Measurements from ENCODE around the gene ISLR2.
A peak's percentile ranks its signal among the peaks of the same experiment; 100 is the strongest.
"Not testable (repeated sequence)": the region's sequence is repeated elsewhere in the genome, so short reads cannot be mapped to it uniquely, and the experiment has no call there.

ISLR2 gene

DNA sequence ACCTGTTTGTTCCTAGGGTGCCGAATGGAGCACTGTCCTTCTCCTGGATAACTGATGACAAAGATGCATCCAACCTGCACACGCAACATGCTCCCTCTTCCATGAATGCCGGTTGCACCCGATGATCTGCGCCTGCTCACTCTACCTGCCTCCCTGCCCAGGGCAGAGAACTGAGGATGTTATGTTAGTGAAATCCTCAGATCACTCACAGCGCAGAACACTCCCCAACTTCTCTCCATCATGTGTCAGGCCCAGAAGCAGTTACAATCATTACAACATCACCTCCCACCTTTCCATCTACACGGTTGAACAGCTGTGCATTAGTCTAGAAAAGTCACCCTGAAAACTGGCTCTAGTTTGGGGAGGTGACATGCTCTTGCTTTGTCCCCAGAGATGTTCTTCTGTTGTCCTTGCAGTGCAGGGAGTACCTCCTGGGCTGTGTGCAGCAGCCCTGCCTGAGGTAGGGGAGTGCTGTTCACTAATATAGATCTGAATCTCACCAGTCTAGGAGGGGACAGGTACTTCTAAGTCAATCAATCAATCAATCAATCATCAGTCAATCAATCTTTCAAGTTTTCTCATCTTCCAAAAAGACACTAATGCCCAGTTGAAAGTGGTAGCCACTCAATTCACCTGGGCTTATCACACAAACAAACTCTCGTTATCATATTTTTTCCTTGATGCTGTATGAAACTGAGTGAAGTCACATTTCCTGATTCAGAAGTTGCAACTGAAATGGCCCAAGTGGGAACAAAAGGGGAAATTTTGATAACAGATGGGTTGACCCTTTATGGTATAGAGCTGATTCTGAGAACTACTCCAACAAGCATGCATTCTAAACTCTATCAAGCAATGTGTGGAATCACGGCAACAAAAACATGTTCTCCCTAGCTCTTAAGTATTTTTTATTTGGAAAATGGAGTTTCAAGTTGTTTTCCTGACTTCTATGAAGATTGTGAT lies 27.8 kb downstream of the ISLR2 start:
- DNase-seq (ENCODE audit: low spot score), result no peak

DNA sequence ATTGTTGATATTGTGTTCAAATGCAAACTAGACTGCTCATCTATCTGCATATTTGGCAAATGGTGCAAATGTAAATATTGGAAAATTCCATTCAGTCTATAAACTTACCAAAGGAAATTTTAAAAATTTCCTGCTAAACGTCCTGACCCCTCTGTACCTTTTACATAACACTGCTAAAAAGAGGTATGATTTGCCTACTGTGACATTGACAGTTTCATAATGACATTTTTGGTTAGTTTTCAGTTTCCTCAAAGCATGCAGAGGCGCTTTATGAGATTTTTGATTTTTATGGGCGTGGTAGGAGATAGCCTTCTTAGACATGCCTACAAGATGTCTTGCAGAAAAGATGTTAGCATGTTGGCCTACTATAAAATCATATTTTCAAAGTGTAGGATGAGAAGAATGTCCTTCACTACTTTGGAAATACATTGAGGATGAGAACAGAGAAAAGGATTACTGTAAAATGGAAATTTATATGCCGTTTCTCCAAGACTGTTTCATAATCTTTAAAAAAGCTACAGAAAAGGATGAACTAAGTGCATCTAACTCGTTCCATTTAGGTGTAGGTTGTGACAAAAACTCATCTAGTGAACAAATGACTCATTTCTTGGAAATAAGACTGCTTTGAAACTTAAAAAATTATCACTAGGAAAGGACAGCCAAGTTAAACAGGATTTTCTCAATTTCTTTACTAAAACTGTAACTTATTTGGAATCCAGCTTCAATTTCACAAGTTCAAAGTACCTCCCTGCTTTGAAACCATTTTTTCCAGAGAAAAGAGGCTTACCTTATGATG lies 28.7 kb downstream of the ISLR2 start:
- DNase-seq (ENCODE audit: low spot score), result peak; percentile 67

GRCh38 chr15:74159773-74160172 lies 29.4 kb downstream of the ISLR2 start:
- DNase-seq (ENCODE audit: low spot score), result no peak

- DNase-seq (ENCODE audit: low spot score), result not testable (repeated sequence)
Observed at GRCh38 chr15:74160390-74160789, 30.0 kb downstream of the ISLR2 start.

GRCh38 chr15:74162195-74162536 lies 31.8 kb downstream of the ISLR2 start:
- not testable (repeated sequence) for DNase-seq (ENCODE audit: low spot score)

DNA sequence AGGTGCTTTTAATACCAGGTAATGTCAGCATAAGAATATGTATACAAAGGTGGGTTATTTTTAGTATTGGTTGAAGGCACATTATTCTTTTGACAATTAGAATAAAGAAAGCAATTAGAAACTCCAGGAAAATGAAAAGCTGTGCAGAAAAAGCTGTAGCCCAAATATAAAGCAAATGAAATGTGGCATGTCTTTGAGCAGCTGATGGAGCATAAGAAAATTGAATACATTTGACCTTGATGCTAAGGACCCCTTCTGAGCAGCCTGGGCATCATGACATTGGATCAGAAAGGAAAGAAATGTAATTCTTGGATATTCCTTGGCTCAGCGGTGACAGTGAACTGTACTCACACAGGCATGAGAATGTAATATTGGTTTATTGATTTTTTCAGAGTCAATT lies 35.1 kb downstream of the ISLR2 start:
- DNase-seq (ENCODE audit: low spot score), result no peak

GRCh38 chr15:74167891-74168331 lies 37.5 kb downstream of the ISLR2 start:
- no peak for DNase-seq (ENCODE audit: low spot score)

DNA sequence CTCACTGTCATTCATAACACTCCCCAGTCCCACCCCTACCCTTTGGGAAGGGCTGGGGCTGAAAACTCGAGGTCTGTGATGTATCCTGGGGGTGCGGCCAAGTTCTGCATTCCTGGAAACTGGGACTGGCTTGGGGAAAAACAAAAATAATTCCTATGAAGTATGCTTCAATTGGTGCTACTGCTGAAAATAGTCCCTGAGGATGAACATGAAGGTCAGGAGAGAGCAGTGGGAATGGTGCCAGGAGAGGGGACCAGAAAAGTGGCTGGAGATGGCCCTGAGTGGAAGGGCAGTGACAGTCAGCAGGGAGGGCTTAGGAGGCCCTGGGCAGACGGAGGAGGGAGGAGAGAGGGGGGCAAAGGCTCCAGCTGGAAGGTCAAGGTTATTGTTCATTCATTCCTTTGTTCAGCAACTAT lies 38.3 kb downstream of the ISLR2 start:
- no peak for DNase-seq (ENCODE audit: low spot score)

DNA sequence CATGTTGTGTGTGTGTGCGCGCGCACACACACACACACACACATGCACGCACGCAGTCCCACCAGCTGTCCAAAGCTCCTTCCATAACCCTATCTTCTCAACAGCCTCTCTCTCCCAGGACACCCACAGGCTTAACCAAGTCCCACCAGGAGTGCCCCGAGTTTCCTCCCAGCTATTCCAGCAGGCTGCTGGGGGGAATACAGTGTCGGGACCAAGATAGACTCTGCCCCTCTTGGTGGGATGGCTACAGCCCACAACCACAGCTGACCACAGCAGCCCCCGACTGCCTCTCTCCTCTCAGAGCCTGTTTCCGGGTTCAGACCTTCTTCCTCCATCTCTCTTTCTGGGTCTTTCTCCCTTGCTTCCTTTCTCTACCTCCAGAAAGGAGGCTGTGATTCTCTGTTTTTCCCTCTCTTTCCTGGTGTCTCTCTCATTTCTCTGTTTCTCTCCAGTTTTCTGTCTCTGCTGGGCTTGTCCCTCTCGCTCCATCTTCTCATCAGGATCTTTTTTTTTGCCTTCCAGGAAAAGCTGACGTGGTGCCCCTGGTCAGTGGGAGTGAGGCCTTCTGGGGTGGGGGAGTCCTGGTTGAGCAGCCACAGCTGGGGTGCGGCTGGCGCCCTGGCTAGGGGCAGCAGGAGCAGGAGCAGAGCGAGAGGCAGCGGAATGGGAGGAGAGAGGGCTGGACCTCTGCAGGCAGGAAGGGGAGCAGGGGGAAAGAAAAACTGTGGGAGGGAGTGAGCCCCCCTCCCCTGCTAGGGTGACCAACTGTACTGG lies 39.9 kb downstream of the ISLR2 start:
- DNase-seq (ENCODE audit: low spot score), result no peak

DNA sequence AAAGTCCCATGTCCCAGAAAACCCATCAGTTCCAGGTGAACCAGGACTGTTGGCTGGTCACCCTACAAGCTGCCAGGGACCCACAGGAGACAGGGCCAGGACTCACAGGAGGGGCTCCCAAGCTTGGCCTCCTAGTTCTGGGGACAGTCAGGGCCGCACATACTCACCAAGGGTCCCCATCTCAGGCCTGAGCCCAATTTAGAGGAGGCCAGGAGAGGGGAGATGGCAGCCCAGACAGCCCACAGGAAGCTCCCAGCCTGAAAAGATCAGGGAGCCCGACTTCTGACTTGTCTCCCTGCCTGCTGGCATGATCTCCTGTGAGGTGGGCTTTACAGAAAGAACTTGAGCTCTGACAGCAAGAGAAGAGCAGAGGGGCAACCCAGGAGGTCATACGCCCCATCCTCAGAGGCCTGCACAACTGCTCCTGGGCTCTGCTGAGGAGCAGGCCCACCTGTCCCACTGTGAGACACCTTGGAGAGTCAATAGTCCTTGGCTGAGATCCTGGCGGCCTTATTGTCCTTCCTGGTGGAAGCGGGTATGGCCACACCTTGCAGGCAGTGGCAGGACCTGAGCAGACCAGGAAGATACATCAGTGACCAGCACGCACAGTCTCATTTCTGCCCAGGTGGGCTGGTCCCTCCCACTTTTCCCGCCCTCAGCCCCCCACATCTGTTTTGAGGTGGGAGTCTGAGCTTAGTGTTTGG lies 40.6 kb downstream of the ISLR2 start:
- no peak for DNase-seq (ENCODE audit: low spot score)

- DNase-seq (ENCODE audit: low spot score), result no peak
Observed at GRCh38 chr15:74171965-74172541, 41.7 kb downstream of the ISLR2 start.

DNA sequence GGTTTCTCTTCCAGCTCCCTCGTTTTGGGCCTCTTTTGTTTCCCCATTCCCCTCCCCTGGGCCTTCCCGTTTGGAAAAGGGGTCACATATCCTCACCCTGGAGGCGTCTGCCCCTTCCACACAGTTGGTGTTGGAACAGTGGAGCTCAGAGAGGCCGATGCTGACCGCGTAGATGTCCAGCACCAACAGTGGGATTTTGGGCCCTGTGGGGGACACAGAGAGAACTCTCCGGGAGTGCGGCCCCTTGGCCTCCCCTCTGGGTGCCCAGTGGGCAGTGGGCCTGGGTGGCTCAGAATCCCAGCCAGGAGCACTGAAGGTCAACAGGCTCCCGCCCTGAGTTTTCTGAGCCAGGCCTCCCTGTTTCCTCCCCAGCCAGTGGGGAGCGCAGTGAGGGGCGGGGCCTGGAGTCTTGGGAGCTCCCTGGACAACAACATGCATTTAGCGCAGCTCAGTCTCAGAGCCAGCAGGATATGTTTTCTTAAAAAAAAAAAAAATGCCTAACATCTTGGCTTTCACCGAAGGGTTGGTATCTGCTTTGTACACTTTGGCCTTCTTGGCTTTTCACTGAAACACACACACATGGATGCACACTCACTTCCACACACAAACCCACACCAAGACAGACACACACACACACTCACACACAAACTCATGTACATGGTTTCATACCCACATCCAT lies 42.5 kb downstream of the ISLR2 start:
- DNase-seq (ENCODE audit: low spot score), result no peak

- no peak for DNase-seq (ENCODE audit: low spot score)
Observed at GRCh38 chr15:74173380-74174218, 43.2 kb downstream of the ISLR2 start, which contains the start of gene ISLR. Gene ISLR (plus strand): TSS chr15:74173710. CDS start chr15:74174859, 1,149 bp downstream.

DNA sequence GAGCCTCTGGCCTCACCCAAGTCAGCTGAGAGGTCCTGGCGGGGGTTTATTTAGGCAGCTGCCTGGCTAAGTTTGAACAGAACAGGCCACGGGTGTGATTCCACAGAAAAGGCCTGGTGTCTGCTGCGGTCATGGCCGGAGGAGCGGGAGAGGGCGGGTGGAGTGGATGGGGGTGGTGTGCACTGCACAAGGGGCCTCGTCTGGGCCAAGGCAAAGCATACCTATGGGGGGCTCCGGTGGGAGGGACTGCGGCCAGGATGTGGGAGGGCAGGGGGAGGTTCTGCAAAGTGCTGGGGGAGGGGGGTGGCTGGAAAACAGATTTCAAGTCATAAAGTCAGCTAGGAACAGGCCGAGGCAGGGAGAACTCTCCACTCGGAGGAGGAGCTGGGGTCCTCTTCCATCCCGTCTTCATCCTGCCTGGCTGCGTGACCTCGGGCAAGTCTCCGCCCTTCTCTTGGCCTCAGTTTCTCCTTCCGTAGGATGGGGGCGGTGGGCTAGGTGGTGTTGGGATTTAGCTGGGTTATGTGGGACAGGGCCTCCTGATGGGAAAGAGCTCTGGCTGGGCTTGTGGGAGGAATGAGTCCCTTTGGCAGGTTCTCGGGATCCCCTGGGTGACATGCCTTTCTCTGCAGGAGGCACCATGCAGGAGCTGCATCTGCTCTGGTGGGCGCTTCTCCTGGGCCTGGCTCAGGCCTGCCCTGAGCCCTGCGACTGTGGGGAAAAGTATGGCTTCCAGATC lies 44.0 kb downstream of the ISLR2 start:
- DNase-seq (ENCODE audit: low spot score), result no peak

DNA sequence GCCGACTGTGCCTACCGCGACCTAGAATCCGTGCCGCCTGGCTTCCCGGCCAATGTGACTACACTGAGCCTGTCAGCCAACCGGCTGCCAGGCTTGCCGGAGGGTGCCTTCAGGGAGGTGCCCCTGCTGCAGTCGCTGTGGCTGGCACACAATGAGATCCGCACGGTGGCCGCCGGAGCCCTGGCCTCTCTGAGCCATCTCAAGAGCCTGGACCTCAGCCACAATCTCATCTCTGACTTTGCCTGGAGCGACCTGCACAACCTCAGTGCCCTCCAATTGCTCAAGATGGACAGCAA lies 44.5 kb downstream of the ISLR2 start:
- no peak for DNase-seq (ENCODE audit: low spot score)

DNA sequence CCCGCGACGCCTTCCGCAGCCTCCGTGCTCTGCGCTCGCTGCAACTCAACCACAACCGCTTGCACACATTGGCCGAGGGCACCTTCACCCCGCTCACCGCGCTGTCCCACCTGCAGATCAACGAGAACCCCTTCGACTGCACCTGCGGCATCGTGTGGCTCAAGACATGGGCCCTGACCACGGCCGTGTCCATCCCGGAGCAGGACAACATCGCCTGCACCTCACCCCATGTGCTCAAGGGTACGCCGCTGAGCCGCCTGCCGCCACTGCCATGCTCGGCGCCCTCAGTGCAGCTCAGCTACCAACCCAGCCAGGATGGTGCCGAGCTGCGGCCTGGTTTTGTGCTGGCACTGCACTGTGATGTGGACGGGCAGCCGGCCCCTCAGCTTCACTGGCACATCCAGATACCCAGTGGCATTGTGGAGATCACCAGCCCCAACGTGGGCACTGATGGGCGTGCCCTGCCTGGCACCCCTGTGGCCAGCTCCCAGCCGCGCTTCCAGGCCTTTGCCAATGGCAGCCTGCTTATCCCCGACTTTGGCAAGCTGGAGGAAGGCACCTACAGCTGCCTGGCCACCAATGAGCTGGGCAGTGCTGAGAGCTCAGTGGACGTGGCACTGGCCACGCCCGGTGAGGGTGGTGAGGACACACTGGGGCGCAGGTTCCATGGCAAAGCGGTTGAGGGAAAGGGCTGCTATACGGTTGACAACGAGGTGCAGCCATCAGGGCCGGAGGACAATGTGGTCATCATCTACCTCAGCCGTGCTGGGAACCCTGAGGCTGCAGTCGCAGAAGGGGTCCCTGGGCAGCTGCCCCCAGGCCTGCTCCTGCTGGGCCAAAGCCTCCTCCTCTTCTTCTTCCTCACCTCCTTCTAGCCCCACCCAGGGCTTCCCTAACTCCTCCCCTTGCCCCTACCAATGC lies 45.1 kb downstream of the ISLR2 start:
- no peak for DNase-seq (ENCODE audit: low spot score)

GRCh38 chr15:74176262-74177214 lies 46.2 kb downstream of the ISLR2 start:
- DNase-seq (ENCODE audit: low spot score), result no peak
